Measurements from ENCODE around the gene CACNA1I.

GRCh38 chr22:39638958-39639357 is 68.4 kb downstream of the CACNA1I start:
- TF ChIP-seq, protein P1, sequence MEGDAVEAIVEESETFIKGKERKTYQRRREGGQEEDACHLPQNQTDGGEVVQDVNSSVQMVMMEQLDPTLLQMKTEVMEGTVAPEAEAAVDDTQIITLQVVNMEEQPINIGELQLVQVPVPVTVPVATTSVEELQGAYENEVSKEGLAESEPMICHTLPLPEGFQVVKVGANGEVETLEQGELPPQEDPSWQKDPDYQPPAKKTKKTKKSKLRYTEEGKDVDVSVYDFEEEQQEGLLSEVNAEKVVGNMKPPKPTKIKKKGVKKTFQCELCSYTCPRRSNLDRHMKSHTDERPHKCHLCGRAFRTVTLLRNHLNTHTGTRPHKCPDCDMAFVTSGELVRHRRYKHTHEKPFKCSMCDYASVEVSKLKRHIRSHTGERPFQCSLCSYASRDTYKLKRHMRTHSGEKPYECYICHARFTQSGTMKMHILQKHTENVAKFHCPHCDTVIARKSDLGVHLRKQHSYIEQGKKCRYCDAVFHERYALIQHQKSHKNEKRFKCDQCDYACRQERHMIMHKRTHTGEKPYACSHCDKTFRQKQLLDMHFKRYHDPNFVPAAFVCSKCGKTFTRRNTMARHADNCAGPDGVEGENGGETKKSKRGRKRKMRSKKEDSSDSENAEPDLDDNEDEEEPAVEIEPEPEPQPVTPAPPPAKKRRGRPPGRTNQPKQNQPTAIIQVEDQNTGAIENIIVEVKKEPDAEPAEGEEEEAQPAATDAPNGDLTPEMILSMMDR (IDR thresholded peaks at IDR 0.05; ENCODE audit: low read depth, low read length) = no peak
- no peak for TF ChIP-seq POLR2A (IDR thresholded peaks at IDR 0.05; ENCODE audit: extremely low read depth, insufficient read length)
- no peak for TF ChIP-seq MAX (IDR thresholded peaks at IDR 0.05; ENCODE audit: low read depth, low read length)
